ENCODE results near the gene ETV1. TPM values are rescaled to one million over a fixed set of nuclear protein-coding genes. Genes with fewer than 3 reads are reported as not detected.
"Not testable (repeated sequence)": the region's sequence is repeated elsewhere in the genome, so short reads cannot be mapped to it uniquely, and the experiment has no call there.

The ETV1 gene
- total RNA-seq, 2 experiments from 2014 or later = 0.61 to 1.9 TPM

- Mint-ChIP-seq H3K27me3 (no peaks in the 10 kb centered on the region), H3K27ac (no peak overlapping the region), H3K36me3 (no peaks in the 10 kb centered on the region), H3K4me3 (no peak overlapping the region), H3K4me1 (no peaks in the 10 kb centered on the region), H3K9me3 (ENCODE audit: low read depth) (no peaks in the 10 kb centered on the region)
- DNase-seq = no peak
- CTCF ChIA-PET = no interaction called here
- no peak for ATAC-seq
Observed at GRCh38 chr7:13945670-13946069, 43.8 kb downstream of the ETV1 start.

DNA sequence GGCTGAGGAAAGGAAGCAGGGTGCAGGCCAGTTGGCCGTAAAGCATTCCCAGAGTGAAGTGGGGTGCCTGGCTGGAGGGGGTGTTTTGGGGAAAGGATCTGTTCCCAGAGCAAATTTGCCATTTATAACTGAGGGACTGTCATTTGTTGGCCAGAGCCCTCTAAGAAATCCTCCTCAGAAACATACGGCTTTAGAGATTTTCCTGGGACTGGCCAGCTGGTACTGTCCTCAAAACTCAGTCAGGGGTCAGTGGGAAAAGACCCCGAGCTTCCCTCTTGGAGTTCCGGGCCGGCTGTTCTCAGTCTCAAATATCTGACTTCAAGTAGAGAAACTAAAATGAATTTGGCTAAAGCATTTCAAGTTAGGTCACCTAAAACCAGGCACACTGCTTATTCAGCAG, 55.9 kb downstream of the ETV1 start:
- ATAC-seq (no peak), DNase-seq (no peak)
- Mint-ChIP-seq H3K4me1 (no peaks in the 10 kb centered on the region), H3K4me3 (no peak overlapping the region), H3K27ac (no peak overlapping the region), H3K36me3 (no peaks in the 10 kb centered on the region), H3K27me3 (peaks cover 2% of the 10 kb centered on the region), H3K9me3 (ENCODE audit: low read depth) (no peaks in the 10 kb centered on the region)
- CTCF ChIA-PET = no interaction called here

DNA sequence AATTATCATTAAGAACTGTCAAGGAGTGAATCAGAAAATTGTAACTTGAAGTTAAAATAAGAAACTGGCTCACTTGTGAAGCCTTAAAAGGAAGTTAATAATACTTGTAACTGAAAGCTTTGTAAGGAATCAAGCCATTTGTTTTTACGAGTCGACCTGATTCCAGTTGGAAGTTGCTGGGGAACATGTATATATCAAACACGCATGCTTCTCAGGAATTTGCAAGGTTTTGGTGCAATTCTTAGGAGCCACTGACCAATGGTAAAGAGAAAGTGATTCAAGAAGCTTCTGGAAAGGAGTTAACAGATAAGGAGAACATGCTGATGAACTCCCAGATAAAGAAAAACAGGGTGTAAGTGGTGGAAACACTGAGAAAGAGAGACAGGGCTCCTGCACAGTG, 56.4 kb downstream of the ETV1 start:
- ATAC-seq (no peak), DNase-seq (no peak)
- Mint-ChIP-seq H3K9me3 (ENCODE audit: low read depth) (no peaks in the 10 kb centered on the region), H3K4me3 (no peak overlapping the region), H3K27ac (no peak overlapping the region), H3K27me3 (peaks cover 2% of the 10 kb centered on the region), H3K4me1 (no peaks in the 10 kb centered on the region), H3K36me3 (no peaks in the 10 kb centered on the region)
- CTCF ChIA-PET = no interaction called here

DNA sequence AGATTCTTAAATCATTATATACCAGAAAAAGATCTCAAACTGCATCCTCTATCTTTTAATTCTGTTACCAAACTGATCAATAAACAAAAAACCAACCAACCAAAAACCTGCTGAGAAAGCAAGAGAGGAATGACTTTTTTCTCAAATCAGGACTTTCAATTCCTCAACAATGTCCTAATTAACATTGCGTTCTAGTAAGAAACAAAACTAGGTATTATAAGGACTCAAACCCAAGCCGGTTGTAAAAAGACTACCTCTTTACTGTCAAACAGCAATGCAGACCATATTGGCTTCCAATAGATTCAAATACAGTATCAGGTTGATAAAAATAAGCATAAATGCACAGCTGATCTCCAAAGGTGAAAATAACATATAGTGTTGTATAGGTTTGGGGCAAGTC, 57.3 kb downstream of the ETV1 start:
- Mint-ChIP-seq H3K4me3 (no peak overlapping the region), H3K36me3 (no peaks in the 10 kb centered on the region)

GRCh38 chr7:13921062-13921461, 68.4 kb downstream of the ETV1 start:
- H3K4me1 Mint-ChIP-seq = peaks cover 3% of the 10 kb centered on the region
- DNase-seq (no peak), ATAC-seq (no peak)
- no peak overlapping the region for H3K27ac Mint-ChIP-seq
- H3K27me3 Mint-ChIP-seq = no peaks in the 10 kb centered on the region
- no peaks in the 10 kb centered on the region for H3K9me3 Mint-ChIP-seq (ENCODE audit: low read depth)
- CTCF ChIA-PET = no interaction called here
- H3K36me3 Mint-ChIP-seq = peaks cover 1% of the 10 kb centered on the region
- no peak overlapping the region for H3K4me3 Mint-ChIP-seq

More for the DNA sequence above, 57.3 kb downstream of the ETV1 start:
- CTCF ChIA-PET = no interaction called here
- H3K9me3 Mint-ChIP-seq (ENCODE audit: low read depth) = no peaks in the 10 kb centered on the region
- ATAC-seq (no peak), DNase-seq (no peak)
- H3K4me1 Mint-ChIP-seq = no peaks in the 10 kb centered on the region
- H3K27me3 Mint-ChIP-seq = peaks cover 2% of the 10 kb centered on the region
- no peak overlapping the region for H3K27ac Mint-ChIP-seq

DNA sequence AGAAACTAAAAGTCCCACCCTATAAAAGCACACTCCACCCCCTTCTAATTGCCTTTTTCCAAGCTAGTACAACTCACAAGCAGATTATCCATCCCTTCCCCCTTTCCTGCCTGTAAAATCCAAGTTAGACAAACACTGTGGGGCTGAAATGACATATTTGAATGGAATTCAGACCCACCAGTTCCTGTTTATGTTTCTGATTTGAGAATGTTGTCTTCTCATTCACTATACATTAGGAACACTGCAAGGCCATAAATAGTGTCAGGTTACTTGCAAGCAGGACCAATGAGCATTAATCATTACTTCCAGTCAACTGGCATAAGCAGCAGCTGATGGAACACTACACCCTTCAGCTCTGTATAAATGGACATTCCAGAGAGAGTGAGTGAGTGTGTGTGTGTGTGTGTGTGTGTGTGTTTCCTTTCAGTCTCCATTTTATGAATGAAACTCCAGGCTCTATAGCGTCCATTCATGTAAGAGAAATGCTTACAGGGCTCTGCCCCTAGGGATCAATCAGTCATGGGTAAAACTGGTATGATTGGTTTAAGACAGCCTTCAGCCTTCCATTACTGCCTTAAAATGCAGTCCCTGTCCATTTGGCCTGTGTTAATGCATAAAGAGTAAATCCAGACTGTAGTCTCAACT, 69.3 kb downstream of the ETV1 start:
- Mint-ChIP-seq H3K27me3 (no peaks in the 10 kb centered on the region), H3K27ac (no peak overlapping the region), H3K36me3 (peaks cover 1% of the 10 kb centered on the region), H3K9me3 (ENCODE audit: low read depth) (no peaks in the 10 kb centered on the region), H3K4me1 (peaks cover 3% of the 10 kb centered on the region), H3K4me3 (no peak overlapping the region)
- no peak for ATAC-seq
- no peak for DNase-seq
- CTCF ChIA-PET = no interaction called here

DNA sequence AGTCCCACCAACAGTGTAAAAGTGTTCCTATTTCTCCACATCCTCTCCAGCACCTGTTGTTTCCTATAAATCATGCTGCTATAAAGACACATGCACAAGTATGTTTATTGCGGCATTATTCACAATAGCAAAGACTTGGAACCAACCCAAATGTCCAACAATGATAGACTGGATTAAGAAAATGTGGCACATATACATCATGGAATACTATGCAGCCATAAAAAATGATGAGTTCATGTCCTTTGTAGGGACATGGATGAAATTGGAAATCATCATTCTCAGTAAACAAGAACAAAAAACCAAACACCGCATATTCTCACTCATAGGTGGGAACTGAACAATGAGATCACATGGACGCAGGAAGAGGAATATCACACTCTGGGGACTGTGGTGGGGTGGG, 71.1 kb downstream of the ETV1 start:
- CTCF ChIA-PET; H3K9me3 Mint-ChIP-seq (ENCODE audit: low read depth); H3K36me3 Mint-ChIP-seq; H3K27me3 Mint-ChIP-seq; DNase-seq; H3K4me1 Mint-ChIP-seq; H3K27ac Mint-ChIP-seq; ATAC-seq; H3K4me3 Mint-ChIP-seq: not testable (repeated sequence)

DNA sequence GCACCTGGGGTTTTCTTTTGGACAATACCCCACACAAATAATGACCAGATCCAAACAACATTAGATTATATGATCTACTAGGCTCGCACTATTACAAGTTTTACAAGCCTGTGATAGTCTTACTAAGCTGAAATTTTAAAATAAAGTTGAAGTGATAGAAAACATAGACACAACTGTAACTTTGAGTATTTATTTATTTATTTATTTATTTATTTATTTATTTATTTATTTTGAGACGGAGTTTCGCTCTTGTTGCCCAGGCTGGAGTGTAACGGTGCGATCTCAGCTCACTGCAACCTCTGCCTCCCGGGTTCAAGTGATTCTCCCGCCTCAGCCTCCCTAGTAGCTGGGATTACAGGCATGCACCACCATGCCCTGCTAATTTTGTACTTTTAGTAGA, 72.4 kb downstream of the ETV1 start:
- H3K36me3 Mint-ChIP-seq; H3K27ac Mint-ChIP-seq; H3K4me1 Mint-ChIP-seq; H3K9me3 Mint-ChIP-seq (ENCODE audit: low read depth); H3K4me3 Mint-ChIP-seq; H3K27me3 Mint-ChIP-seq; CTCF ChIA-PET; ATAC-seq; DNase-seq: not testable (repeated sequence)

DNA sequence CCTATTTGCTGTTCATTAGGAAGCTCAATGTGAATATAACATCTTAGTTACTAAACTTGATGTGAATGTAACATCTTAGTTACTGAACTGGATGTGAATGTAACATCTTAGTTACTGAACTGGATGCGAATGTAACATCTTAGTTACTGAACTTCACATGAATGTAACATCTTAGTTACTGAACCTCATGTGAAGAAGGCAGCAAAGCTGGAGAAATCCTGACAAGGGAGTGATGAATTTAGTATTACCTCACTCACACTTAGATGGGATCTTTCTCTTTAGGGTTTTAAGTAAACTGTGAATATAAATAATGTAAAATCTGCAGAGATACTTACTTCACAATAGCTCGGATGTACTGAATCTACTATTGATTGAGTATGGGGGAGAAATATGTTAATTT, 73.6 kb downstream of the ETV1 start:
- DNase-seq (no peak), ATAC-seq (no peak)
- Mint-ChIP-seq H3K9me3 (ENCODE audit: low read depth) (no peaks in the 10 kb centered on the region), H3K27ac (no peak overlapping the region), H3K4me3 (no peak overlapping the region), H3K27me3 (no peaks in the 10 kb centered on the region), H3K36me3 (peaks cover 1% of the 10 kb centered on the region), H3K4me1 (peaks cover 18% of the 10 kb centered on the region)
- CTCF ChIA-PET = no interaction called here

GRCh38 chr7:13912715-13913278, 76.7 kb downstream of the ETV1 start:
- H3K36me3 Mint-ChIP-seq = peaks cover 3% of the 10 kb centered on the region
- CTCF ChIA-PET = no interaction called here
- no peaks in the 10 kb centered on the region for H3K27me3 Mint-ChIP-seq
- ATAC-seq = no peak
- no peak overlapping the region for H3K27ac Mint-ChIP-seq
- no peak for DNase-seq
- no peak overlapping the region for H3K4me3 Mint-ChIP-seq
- peaks cover 41% of the 10 kb centered on the region for H3K4me1 Mint-ChIP-seq
- H3K9me3 Mint-ChIP-seq (ENCODE audit: low read depth) = no peaks in the 10 kb centered on the region

DNA sequence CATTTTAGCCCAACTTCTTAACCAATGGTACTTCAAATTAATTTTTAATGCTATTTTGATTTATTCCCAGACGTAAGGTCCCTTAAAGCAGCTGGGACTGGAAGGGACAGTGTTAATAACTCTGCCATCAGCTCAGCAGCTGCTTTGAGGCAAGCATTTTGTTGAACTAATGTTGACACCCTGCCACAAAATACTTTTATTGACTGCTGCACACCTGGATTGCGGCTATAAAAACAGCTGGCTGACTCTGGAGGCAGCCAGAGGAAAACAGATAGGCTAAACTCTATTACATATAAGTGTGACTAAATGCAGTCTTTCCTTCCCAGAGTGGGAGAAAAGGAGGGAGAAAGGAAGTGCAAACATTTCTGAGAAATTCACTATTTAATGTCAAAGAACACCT, 77.6 kb downstream of the ETV1 start:
- H3K27ac Mint-ChIP-seq = no peak overlapping the region
- DNase-seq = no peak
- H3K4me3 Mint-ChIP-seq = no peak overlapping the region
- no peak for ATAC-seq
- CTCF ChIA-PET = no interaction called here
- no peaks in the 10 kb centered on the region for H3K9me3 Mint-ChIP-seq (ENCODE audit: low read depth)
- peaks cover 45% of the 10 kb centered on the region for H3K4me1 Mint-ChIP-seq
- H3K36me3 Mint-ChIP-seq = peaks cover 5% of the 10 kb centered on the region
- no peaks in the 10 kb centered on the region for H3K27me3 Mint-ChIP-seq

DNA sequence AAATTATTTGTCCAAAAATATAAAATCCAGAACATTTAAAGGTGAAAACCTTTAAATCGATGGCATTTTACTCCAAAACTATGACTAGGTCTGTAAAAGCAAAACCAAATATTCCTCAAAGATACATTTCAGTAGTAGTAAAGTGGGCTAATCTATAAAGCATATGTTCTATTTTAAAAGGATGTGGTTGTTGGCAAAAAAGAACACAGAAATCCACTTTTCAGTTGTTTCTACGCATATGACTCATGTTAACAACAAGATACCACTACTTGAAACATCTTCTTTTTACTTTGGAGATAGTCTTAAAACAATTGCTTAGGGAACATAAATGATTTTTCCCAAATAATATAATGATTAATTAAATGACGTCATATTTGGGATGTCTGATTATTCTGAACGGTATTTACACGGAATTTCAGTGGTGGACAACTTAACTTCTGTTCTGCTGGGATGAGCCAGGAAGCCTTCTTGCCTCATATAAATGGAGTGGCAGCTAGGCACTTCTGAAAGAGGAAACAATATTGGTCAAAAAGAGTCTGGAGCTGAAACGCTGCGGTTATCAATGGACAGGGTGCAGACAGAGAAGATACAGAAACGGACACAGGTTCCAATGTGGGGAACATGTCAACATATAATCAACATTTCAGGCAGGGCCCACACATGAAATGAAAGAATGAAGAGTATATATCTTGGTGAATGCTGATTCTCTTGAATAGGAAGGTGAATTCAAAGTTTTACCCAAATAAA, 78.5 kb downstream of the ETV1 start:
- H3K27ac Mint-ChIP-seq = peak overlapping the region; percentile 85
- H3K27me3 Mint-ChIP-seq = no peaks in the 10 kb centered on the region
- DNase-seq = peak; percentile 52
- peak overlapping the region; percentile 36 for H3K4me3 Mint-ChIP-seq
- peaks cover 45% of the 10 kb centered on the region for H3K4me1 Mint-ChIP-seq
- CTCF ChIA-PET = no interaction called here
- peak; percentile 73 for ATAC-seq
- H3K36me3 Mint-ChIP-seq = peaks cover 6% of the 10 kb centered on the region
- no peaks in the 10 kb centered on the region for H3K9me3 Mint-ChIP-seq (ENCODE audit: low read depth)

- peaks cover 8% of the 10 kb centered on the region for H3K36me3 Mint-ChIP-seq
- peak; percentile 70 for DNase-seq
- no peaks in the 10 kb centered on the region for H3K27me3 Mint-ChIP-seq
- peaks cover 45% of the 10 kb centered on the region for H3K4me1 Mint-ChIP-seq
- CTCF ChIA-PET = interaction anchor here (1.4 kb wide), 1 partner anchor 59 kb away, joined by 4 read pairs; no protein-coding TSS in a partner anchor
- H3K4me3 Mint-ChIP-seq = no peak overlapping the region
- peak; percentile 64 for ATAC-seq
- peak overlapping the region; percentile 72 for H3K27ac Mint-ChIP-seq
- H3K9me3 Mint-ChIP-seq (ENCODE audit: low read depth) = no peaks in the 10 kb centered on the region
Observed at GRCh38 chr7:13908667-13909397, 80.6 kb downstream of the ETV1 start.
